ENCODE measurements around the gene CCL1. TPM values are rescaled to one million over a fixed set of nuclear protein-coding genes. Genes with fewer than 3 reads are reported as not detected.

CCL1 gene
- total and polyA plus RNA-seq, 2 donors (not counting 1 experiment from before 2014, with no cell fraction given), result not detected

GRCh38 chr17:34369571-34369970 lies 6.5 kb upstream of the CCL1 start:
- Histone ChIP-seq H3K4me1 (ENCODE audit: control insufficient read depth in 2 of 2, insufficient read depth in 2 of 2, low read length in 2 of 2) (peaks cover 10 to 12% of the 10 kb centered on the region in 2 donors), H3K4me2 (replicated peaks; ENCODE audit: low read depth, low read length, poor library complexity, severe bottlenecking) (no peak overlapping the region), H3K79me2 (ENCODE audit: control insufficient read depth, insufficient read depth, low read length) (no peaks in the 10 kb centered on the region), H3K9ac (ENCODE audit: low read length) (no peak overlapping the region), H2AFZ (ENCODE audit: insufficient read depth, low read depth, low read length, poor library complexity, severe bottlenecking) (no peak overlapping the region), H3K27ac (ENCODE audit: low read length in 2 of 2) (no peak overlapping the region), H4K20me1 (ENCODE audit: control insufficient read depth, insufficient read depth, low read length, poor library complexity, severe bottlenecking) (no peaks in the 10 kb centered on the region), H3K36me3 (replicated peaks in 1 of 2; ENCODE audit: control extremely low read depth in 1 of 2, control insufficient read depth in 1 of 2, extremely low read depth in 1 of 2, insufficient read depth in 2 of 2, low read length in 1 of 2) (no peaks in the 10 kb centered on the region), H3K4me3 (ENCODE audit: control extremely low read depth in 1 of 5, extremely low read depth in 1 of 5, insufficient read depth in 1 of 5, low read depth in 2 of 5, low read length in 4 of 5) (no peak overlapping the region), H3K27me3 (replicated peaks in 1 of 4; ENCODE audit: control extremely low read depth in 1 of 4, control insufficient read depth in 3 of 4, insufficient read depth in 4 of 4, low read length in 3 of 4) (peaks cover 0 to under 1% (median 0%) of the 10 kb centered on the region in 4 experiments), H3K9me3 (ENCODE audit: control extremely low read depth in 1 of 3, control insufficient read depth in 2 of 3, insufficient read depth in 1 of 3, low read length in 2 of 3) (no peaks in the 10 kb centered on the region)
- ATAC-seq (ENCODE audit: low read depth) (no peak), DNase-seq (no peak)
- POLR2A ChIA-PET, result no interaction called here
- H3K9me3 Mint-ChIP-seq (ENCODE audit: insufficient read depth), result no peaks in the 10 kb centered on the region
- peaks cover 15% of the 10 kb centered on the region for H3K27me3 Mint-ChIP-seq
- TF ChIP-seq EZH2 (IDR thresholded peaks at IDR 0.05; ENCODE audit: borderline replicate concordance, insufficient read depth, low read depth, low read length, poor library complexity, severe bottlenecking), result no peak
- no peak for TF ChIP-seq CTCF (IDR thresholded peaks at IDR 0.05)
- 93% methylated on average over 3 of the region's 3 CpGs for whole genome bisulfite sequencing (ENCODE audit: insufficient coverage)
- CTCF ChIA-PET, result interaction anchor here (1.7 to 3.9 kb wide), 3 partner anchors 8 to 14 kb away, joined by 5 to 27 read pairs (median 5); partner anchors contain the start of gene CCL13
- H3K4me3 Mint-ChIP-seq, result no peak overlapping the region
- H3K27ac Mint-ChIP-seq, result no peak overlapping the region
- intact Hi-C loops (cut with micrococcal nuclease), result no loop called here
- peaks cover 21% of the 10 kb centered on the region for H3K4me1 Mint-ChIP-seq

- H4K20me1 ChIP-seq (ENCODE audit: control insufficient read depth, insufficient read depth, low read length, poor library complexity, severe bottlenecking), result no peaks in the 10 kb centered on the region
- CTCF ChIA-PET, result interaction anchor here (1.7 to 1.9 kb wide), 2 partner anchors 12 to 15 kb away, joined by 5 read pairs; partner anchors contain the start of gene CCL13
- intact Hi-C loops (cut with micrococcal nuclease), result no loop called here
These were observed 6.0 kb upstream of the CCL1 start for GRCh38 chr17:34368946-34369500.

More at GRCh38 chr17:34368946-34369500, 6.0 kb upstream of the CCL1 start:
- no peak overlapping the region for H3K4me3 ChIP-seq (ENCODE audit: control extremely low read depth in 1 of 5, extremely low read depth in 1 of 5, insufficient read depth in 1 of 5, low read depth in 2 of 5, low read length in 4 of 5)
- ATAC-seq (ENCODE audit: low read depth), result no peak
- peaks cover 10 to 14% of the 10 kb centered on the region in 2 donors for H3K4me1 ChIP-seq (ENCODE audit: control insufficient read depth in 2 of 2, insufficient read depth in 2 of 2, low read length in 2 of 2)
- Mint-ChIP-seq H3K27ac (no peak overlapping the region), H3K4me1 (peaks cover 21% of the 10 kb centered on the region), H3K27me3 (peaks cover 15% of the 10 kb centered on the region), H3K9me3 (ENCODE audit: insufficient read depth) (no peaks in the 10 kb centered on the region), H3K4me3 (no peak overlapping the region)
- H2AFZ ChIP-seq (ENCODE audit: insufficient read depth, low read depth, low read length, poor library complexity, severe bottlenecking), result no peak overlapping the region
- no peaks in the 10 kb centered on the region for H3K9me3 ChIP-seq (ENCODE audit: control extremely low read depth in 1 of 3, control insufficient read depth in 2 of 3, insufficient read depth in 1 of 3, low read length in 2 of 3)
- H3K79me2 ChIP-seq (ENCODE audit: control insufficient read depth, insufficient read depth, low read length), result no peaks in the 10 kb centered on the region
- no peak overlapping the region for H3K27ac ChIP-seq (ENCODE audit: low read length in 2 of 2)
- POLR2A ChIA-PET, result no interaction called here
- H3K9ac ChIP-seq (ENCODE audit: low read length), result no peak overlapping the region
- no peak for TF ChIP-seq EZH2 (IDR thresholded peaks at IDR 0.05; ENCODE audit: borderline replicate concordance, insufficient read depth, low read depth, low read length, poor library complexity, severe bottlenecking)
- no peak for TF ChIP-seq CTCF (IDR thresholded peaks at IDR 0.05)
- peaks cover 0 to 6% (median 2%) of the 10 kb centered on the region in 4 experiments for H3K27me3 ChIP-seq (replicated peaks in 1 of 4; ENCODE audit: control extremely low read depth in 1 of 4, control insufficient read depth in 3 of 4, insufficient read depth in 4 of 4, low read length in 3 of 4)
- DNase-seq, result no peak
- H3K4me2 ChIP-seq (replicated peaks; ENCODE audit: low read depth, low read length, poor library complexity, severe bottlenecking), result no peak overlapping the region
- WGBS (ENCODE audit: insufficient coverage), result 62% methylated on average over 3 of the region's 4 CpGs
- no peaks in the 10 kb centered on the region for H3K36me3 ChIP-seq (replicated peaks in 1 of 2; ENCODE audit: control extremely low read depth in 1 of 2, control insufficient read depth in 1 of 2, extremely low read depth in 1 of 2, insufficient read depth in 2 of 2, low read length in 1 of 2)

Measured in B cell (primary cell).